ENCODE data around the gene SMAD6.

DNA sequence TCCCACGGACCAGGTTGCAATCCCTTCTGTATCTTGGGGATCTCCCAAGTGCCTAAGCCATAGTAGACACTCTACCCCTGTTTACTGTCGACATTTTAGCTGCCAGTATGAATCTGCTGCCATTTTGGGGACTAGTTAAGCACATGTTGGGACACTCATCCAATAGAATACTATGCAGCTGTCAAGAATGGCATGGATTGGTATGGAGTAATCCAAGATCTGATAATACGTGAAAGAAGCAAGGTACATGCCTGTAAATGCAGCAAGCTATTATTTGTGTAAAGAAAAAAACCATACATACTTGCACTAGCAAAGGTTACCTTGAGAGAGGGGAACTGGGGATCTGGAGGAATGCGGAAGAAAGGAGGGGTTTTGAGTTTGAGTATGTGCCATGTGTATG lies 129.3 kb downstream of the SMAD6 start:
- TF ChIP-seq, protein P1, sequence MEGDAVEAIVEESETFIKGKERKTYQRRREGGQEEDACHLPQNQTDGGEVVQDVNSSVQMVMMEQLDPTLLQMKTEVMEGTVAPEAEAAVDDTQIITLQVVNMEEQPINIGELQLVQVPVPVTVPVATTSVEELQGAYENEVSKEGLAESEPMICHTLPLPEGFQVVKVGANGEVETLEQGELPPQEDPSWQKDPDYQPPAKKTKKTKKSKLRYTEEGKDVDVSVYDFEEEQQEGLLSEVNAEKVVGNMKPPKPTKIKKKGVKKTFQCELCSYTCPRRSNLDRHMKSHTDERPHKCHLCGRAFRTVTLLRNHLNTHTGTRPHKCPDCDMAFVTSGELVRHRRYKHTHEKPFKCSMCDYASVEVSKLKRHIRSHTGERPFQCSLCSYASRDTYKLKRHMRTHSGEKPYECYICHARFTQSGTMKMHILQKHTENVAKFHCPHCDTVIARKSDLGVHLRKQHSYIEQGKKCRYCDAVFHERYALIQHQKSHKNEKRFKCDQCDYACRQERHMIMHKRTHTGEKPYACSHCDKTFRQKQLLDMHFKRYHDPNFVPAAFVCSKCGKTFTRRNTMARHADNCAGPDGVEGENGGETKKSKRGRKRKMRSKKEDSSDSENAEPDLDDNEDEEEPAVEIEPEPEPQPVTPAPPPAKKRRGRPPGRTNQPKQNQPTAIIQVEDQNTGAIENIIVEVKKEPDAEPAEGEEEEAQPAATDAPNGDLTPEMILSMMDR (IDR thresholded peaks at IDR 0.05) = no peak
- TF ChIP-seq POLR2A (IDR thresholded peaks at IDR 0.05) = no peak
